Esophagus muscularis mucosa (tissue), 4 donors: Measurements from ENCODE around the gene PRLR.

Experiments
- EP300 ChIP-seq: sonication (generic); formaldehyde crosslinking; IDR thresholded peaks from one replicate; pipeline ENCODE4 v1.6.1; 2017; ENCODE audit warnings: antibody characterized with exemption
- POLR2AphosphoS5 ChIP-seq, 2 donors: sonication (generic); formaldehyde crosslinking; IDR thresholded peaks; one replicate each; pipeline ENCODE4 v1.6.1; 2017; ENCODE audit warnings: antibody characterized with exemption in 2 of 2
- TF ChIP-seq, protein P1 (sequence below), 3 experiments: fragments of 200-600 bp in 2 of 3; fragments of 450-650 bp in 1 of 3; sonication (generic) in 2 of 3; IDR thresholded peaks; one replicate each; pipeline ENCODE4 v1.5.1; 2017 to 2019; ENCODE audit warnings: antibody characterized with exemption in 3 of 3, mild to moderate bottlenecking in 2 of 3, moderate library complexity in 1 of 3

DNA sequence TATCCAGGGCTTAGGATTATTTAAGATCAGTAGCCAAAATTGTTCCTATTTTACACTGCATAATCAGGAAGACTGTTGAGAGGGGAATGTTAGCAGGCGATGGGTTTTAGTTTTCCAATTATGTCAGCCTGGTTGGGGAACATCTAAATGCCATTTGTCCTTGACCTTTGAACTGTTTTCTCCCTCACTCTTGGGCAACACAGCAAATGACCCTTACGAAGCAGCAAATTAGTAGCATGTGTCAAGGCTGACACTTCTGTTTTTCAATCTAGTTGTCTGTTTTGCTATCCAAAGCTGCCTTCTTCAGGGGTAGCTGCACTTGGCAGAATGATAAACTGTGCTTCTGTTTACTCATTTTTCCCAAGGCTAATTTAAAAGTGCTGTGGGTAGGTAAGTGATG, 104.5 kb downstream of the PRLR start:
- TF ChIP-seq, protein P1, sequence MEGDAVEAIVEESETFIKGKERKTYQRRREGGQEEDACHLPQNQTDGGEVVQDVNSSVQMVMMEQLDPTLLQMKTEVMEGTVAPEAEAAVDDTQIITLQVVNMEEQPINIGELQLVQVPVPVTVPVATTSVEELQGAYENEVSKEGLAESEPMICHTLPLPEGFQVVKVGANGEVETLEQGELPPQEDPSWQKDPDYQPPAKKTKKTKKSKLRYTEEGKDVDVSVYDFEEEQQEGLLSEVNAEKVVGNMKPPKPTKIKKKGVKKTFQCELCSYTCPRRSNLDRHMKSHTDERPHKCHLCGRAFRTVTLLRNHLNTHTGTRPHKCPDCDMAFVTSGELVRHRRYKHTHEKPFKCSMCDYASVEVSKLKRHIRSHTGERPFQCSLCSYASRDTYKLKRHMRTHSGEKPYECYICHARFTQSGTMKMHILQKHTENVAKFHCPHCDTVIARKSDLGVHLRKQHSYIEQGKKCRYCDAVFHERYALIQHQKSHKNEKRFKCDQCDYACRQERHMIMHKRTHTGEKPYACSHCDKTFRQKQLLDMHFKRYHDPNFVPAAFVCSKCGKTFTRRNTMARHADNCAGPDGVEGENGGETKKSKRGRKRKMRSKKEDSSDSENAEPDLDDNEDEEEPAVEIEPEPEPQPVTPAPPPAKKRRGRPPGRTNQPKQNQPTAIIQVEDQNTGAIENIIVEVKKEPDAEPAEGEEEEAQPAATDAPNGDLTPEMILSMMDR (IDR thresholded peaks at IDR 0.05), result no peak
- TF ChIP-seq POLR2AphosphoS5 (IDR thresholded peaks at IDR 0.05) (no peak), EP300 (no peak)
